Measurements from ENCODE around the gene CNFN. TPM values are rescaled to one million over a fixed set of nuclear protein-coding genes. Genes with fewer than 3 reads are reported as not detected.
A peak's percentile ranks its signal among the peaks of the same experiment; 100 is the strongest.

CNFN gene
- total RNA-seq, 1 donor from 2014 or later, result 1.00 TPM

GRCh38 chr19:42400404-42400803 lies 10.3 kb upstream of the CNFN start:
- ChIA-PET POLR2A (interaction anchor here (0.6 to 2.1 kb wide), 3 partner anchors 35 to 310 kb away, joined by 3 to 6 read pairs (median 5); partner anchors contain the start of gene GSK3A), CTCF (interaction anchor here (0.8 to 2.1 kb wide), 8 partner anchors 12 to 319 kb away, joined by 3 to 6 read pairs (median 3); no protein-coding TSS in a partner anchor)
- ATAC-seq (ENCODE audit: low read depth) (no peak), DNase-seq (no peak)
- Mint-ChIP-seq H3K4me1 (peaks cover 54% of the 10 kb centered on the region), H3K27ac (no peak overlapping the region), H3K4me3 (peak overlapping the region; percentile 61), H3K27me3 (no peaks in the 10 kb centered on the region), H3K9me3 (no peaks in the 10 kb centered on the region), H3K36me3 (ENCODE audit: low read depth) (peaks cover 9% of the 10 kb centered on the region)
- TF ChIP-seq, protein P1, sequence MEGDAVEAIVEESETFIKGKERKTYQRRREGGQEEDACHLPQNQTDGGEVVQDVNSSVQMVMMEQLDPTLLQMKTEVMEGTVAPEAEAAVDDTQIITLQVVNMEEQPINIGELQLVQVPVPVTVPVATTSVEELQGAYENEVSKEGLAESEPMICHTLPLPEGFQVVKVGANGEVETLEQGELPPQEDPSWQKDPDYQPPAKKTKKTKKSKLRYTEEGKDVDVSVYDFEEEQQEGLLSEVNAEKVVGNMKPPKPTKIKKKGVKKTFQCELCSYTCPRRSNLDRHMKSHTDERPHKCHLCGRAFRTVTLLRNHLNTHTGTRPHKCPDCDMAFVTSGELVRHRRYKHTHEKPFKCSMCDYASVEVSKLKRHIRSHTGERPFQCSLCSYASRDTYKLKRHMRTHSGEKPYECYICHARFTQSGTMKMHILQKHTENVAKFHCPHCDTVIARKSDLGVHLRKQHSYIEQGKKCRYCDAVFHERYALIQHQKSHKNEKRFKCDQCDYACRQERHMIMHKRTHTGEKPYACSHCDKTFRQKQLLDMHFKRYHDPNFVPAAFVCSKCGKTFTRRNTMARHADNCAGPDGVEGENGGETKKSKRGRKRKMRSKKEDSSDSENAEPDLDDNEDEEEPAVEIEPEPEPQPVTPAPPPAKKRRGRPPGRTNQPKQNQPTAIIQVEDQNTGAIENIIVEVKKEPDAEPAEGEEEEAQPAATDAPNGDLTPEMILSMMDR (IDR thresholded peaks at IDR 0.05), result no peak
- intact Hi-C loops (cut with micrococcal nuclease), result no loop called here

DNA sequence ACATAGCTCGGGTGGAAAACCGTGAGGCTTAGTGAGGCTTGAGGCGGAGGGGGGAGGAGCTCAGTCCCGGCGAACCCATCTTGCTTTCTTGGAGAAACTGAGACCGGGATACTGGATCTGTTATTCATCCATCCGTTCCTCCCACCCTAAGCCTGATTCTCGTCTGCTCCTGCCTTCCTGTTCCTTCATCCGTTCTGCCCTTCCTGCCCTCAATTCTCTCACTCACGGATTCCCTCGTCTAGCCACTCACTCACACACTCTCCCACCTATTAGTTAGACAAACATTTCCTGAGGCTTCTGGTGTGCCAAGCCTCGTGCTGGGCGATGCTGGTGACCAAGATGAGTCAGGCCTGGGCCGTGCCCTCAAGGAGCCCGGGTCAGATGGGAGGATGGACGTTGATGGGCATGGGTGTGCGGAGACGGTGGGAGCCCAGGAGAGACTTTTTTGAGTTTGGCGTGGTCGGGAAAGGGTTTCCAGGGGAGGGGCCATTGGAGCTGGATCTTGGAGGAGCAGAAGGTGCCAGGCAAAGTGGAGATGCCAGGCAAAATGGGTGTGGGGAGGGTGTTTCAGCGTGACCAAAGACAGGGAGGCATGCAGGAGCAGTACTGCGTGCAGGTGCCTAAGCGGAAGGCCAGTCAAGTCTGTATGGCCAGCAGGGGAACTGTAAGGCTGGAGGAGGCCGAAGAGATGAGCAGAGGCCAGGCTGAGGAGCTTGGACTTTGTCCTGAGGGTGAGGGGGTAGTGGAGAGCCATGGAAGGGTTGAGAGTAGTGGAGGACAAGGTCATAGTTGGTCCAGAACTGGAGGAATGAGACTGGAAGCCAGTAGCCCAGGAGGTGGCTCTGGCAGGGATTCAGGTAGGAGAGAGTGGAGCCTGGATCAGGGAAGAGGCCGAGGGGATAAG lies 7.4 kb upstream of the CNFN start:
- no peak for DNase-seq
- Mint-ChIP-seq H3K27ac (peak overlapping the region; percentile 89), H3K4me3 (peak overlapping the region; percentile 95), H3K4me1 (peaks cover 54% of the 10 kb centered on the region), H3K9me3 (no peaks in the 10 kb centered on the region), H3K27me3 (no peaks in the 10 kb centered on the region), H3K36me3 (ENCODE audit: low read depth) (peaks cover 1% of the 10 kb centered on the region)
- POLR2A ChIA-PET, result interaction anchor here (0.9 to 2.4 kb wide), 15 partner anchors 9 to 1620 kb away, joined by 3 to 26 read pairs (median 4); partner anchors contain the start of genes RAB4B and ZNF574
- CTCF ChIA-PET, result interaction anchor here (0.6 to 1.6 kb wide), 4 partner anchors 11 to 81 kb away, joined by 3 to 7 read pairs (median 4); no protein-coding TSS in a partner anchor
- intact Hi-C loops (cut with micrococcal nuclease), result loop anchor here (1.0 to 2.0 kb wide), 6 partner anchors 10 to 323 kb away; partner anchors contain the start of genes GSK3A and MEGF8
- TF ChIP-seq, protein P1 (IDR thresholded peaks at IDR 0.05), result no peak
- ATAC-seq (ENCODE audit: low read depth), result no peak

DNA sequence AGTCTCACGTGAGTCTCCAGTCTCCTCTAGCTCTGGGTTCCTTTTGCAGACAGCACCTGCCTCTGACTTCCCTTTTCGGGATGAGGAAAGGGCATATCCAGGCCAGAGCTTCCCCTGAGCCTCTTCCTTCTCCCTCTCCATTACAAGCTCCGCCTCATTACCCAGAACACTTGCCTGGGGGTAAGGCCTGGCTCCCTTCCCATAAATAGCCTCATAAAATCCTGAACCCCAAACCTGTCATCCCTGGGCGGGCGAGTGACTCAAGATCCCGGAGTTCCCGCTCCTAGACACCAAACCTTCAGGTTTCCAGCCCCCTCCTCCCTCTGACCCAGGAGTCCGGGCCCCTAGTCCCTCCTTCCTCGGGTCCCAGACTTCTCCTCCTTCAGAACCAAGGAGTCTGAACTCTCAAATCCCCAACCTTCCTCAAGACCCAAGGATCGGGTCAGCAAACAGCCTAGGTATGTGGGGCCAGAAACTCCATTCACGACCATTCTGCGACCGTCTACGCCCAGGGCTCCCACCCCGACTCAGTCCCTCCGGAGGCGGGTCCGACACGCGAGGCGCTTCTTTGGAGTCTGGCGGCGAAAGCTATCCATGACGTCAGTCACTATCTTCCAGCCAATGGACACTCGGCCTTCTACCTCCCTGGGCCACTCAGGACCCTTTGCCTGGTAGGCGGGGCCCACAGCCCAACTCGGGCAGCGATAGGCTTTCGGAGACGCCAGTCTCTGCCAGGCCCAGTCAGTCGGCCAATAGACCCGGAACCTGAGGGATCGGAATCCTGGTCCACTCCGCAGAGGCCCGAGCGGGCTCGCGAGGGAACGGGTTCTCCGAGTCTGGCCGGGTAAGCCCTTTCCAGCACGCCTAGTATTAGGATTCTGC lies 6.5 kb upstream of the CNFN start:
- Mint-ChIP-seq H3K27me3 (peaks cover 5% of the 10 kb centered on the region), H3K4me1 (peaks cover 45% of the 10 kb centered on the region), H3K4me3 (peak overlapping the region; percentile 95), H3K36me3 (ENCODE audit: low read depth) (no peaks in the 10 kb centered on the region), H3K27ac (peak overlapping the region; percentile 89), H3K9me3 (no peaks in the 10 kb centered on the region)
- peak; percentile 96 for DNase-seq
- TF ChIP-seq, protein P1 (IDR thresholded peaks at IDR 0.05), result no peak
- ATAC-seq (ENCODE audit: low read depth), result peak; percentile 96
- CTCF ChIA-PET, result interaction anchor here (0.6 to 1.6 kb wide), 3 partner anchors 10 to 80 kb away, joined by 3 to 7 read pairs (median 4); no protein-coding TSS in a partner anchor
- POLR2A ChIA-PET, result interaction anchor here (0.5 to 2.4 kb wide), 20 partner anchors 8 to 1675 kb away, joined by 3 to 26 read pairs (median 4); partner anchors contain the start of genes POU2F2, RAB4B, RPS19 and ZNF574
- intact Hi-C loops (cut with micrococcal nuclease), result loop anchor here (1.0 to 2.0 kb wide), 6 partner anchors 9 to 322 kb away; partner anchors contain the start of genes GSK3A and MEGF8

GRCh38 chr19:42394751-42395150 lies 4.7 kb upstream of the CNFN start:
- no peak overlapping the region for H3K27ac Mint-ChIP-seq
- ATAC-seq (ENCODE audit: low read depth), result no peak
- TF ChIP-seq, protein P1 (IDR thresholded peaks at IDR 0.05), result no peak

More at GRCh38 chr19:42394751-42395150, 4.7 kb upstream of the CNFN start:
- ChIA-PET POLR2A (interaction anchor here (0.6 kb wide), 1 partner anchor 30 kb away, joined by 5 read pairs; no protein-coding TSS in a partner anchor), CTCF (no interaction called here)
- Mint-ChIP-seq H3K36me3 (ENCODE audit: low read depth) (no peaks in the 10 kb centered on the region), H3K4me1 (peaks cover 30% of the 10 kb centered on the region), H3K4me3 (no peak overlapping the region), H3K9me3 (no peaks in the 10 kb centered on the region), H3K27me3 (peaks cover 14% of the 10 kb centered on the region)
- intact Hi-C loops (cut with micrococcal nuclease), result no loop called here
- DNase-seq, result no peak

Data from activated B cell treated with CpG ODN at 0.5 μM for 24 hours (primary cell).